ENCODE measurements around the gene B3GAT3.
"Not testable (repeated sequence)": the region's sequence is repeated elsewhere in the genome, so short reads cannot be mapped to it uniquely, and the experiment has no call there.

Gene B3GAT3

GRCh38 chr11:62593434-62594044 lies 28.2 kb downstream of the B3GAT3 start:
- peak; percentile 61 for TF ChIP-seq CTCF (IDR thresholded peaks at IDR 0.05; ENCODE audit: low read depth, low read length)
- DNase-seq (ENCODE audit: extremely low read depth, low read depth) = peak; percentile 29

- no peak for TF ChIP-seq CTCF (IDR thresholded peaks at IDR 0.05; ENCODE audit: low read depth, low read length)
- no peak for DNase-seq (ENCODE audit: extremely low read depth, low read depth)
Observed at GRCh38 chr11:62592989-62593421, 28.8 kb downstream of the B3GAT3 start.

GRCh38 chr11:62592146-62592815 lies 29.5 kb downstream of the B3GAT3 start:
- DNase-seq (ENCODE audit: extremely low read depth, low read depth) = no peak
- no peak for TF ChIP-seq CTCF (IDR thresholded peaks at IDR 0.05; ENCODE audit: low read depth, low read length)

GRCh38 chr11:62591448-62592145 lies 30.2 kb downstream of the B3GAT3 start, which contains the start of gene TUT1:
TSS of gene TUT1 (minus strand) at chr11:62591523. CDS start at chr11:62591485, 38 bp downstream.
- no peak for TF ChIP-seq CTCF (IDR thresholded peaks at IDR 0.05; ENCODE audit: low read depth, low read length)
- peak; percentile 96 for DNase-seq (ENCODE audit: extremely low read depth, low read depth)

GRCh38 chr11:62588966-62589637 lies 32.7 kb downstream of the B3GAT3 start:
- DNase-seq (ENCODE audit: extremely low read depth, low read depth) = no peak
- TF ChIP-seq CTCF (IDR thresholded peaks at IDR 0.05; ENCODE audit: low read depth, low read length) = no peak; the same call in 1 of the 2 replicates

GRCh38 chr11:62585356-62585755 lies 36.4 kb downstream of the B3GAT3 start:
- DNase-seq (ENCODE audit: extremely low read depth, low read depth) = not testable (repeated sequence)

- not testable (repeated sequence) for DNase-seq (ENCODE audit: extremely low read depth, low read depth)
Observed at GRCh38 chr11:62581735-62582134, 40.1 kb downstream of the B3GAT3 start.

Data from AG09319 (cell line).